ENCODE data around the gene SLC25A41.

GRCh38 chr19:6457958-6458694, 24.6 kb upstream of the SLC25A41 start:
- TF ChIP-seq CTCF (IDR thresholded peaks at IDR 0.05; ENCODE audit: low read length), result no peak
- no peak for TF ChIP-seq EZH2 (IDR thresholded peaks at IDR 0.05; ENCODE audit: borderline replicate concordance, low read length)
